Activated naive CD8-positive, alpha-beta T cell treated with anti-CD3 and anti-CD28 coated beads, Interleukin-2, amount 50 U/mL, for 24 hours (primary cell): ENCODE data around the gene NIM1K.
"Not testable (repeated sequence)": the region's sequence is repeated elsewhere in the genome, so short reads cannot be mapped to it uniquely, and the experiment has no call there.

Source experiments
- ATAC-seq: fragments of 150-1000 bp; cut with Tn5 transposase; one replicate; pipeline ENCODE4 v1.10.0; 2021
- DNase-seq: peaks from one replicate; pipeline ENCODE4 v3.0.0; 2021
- H3K27ac Mint-ChIP-seq: one replicate; pipeline ENCODE4 v1.8.0; 2021; ENCODE audit warnings: mild to moderate bottlenecking, mixed read lengths
- H3K27me3 Mint-ChIP-seq: one replicate; pipeline ENCODE4 v1.8.0; 2021; ENCODE audit warnings: mixed read lengths
- H3K36me3 Mint-ChIP-seq: one replicate; pipeline ENCODE4 v1.8.0; 2021; ENCODE audit warnings: low read depth, mixed read lengths
- H3K4me1 Mint-ChIP-seq: one replicate; pipeline ENCODE4 v1.8.0; 2021; ENCODE audit warnings: mixed read lengths
- H3K4me3 Mint-ChIP-seq: one replicate; pipeline ENCODE4 v1.8.0; 2021; ENCODE audit warnings: mild to moderate bottlenecking, moderate library complexity, mixed read lengths
- H3K9me3 Mint-ChIP-seq: one replicate; pipeline ENCODE4 v1.8.0; 2021; ENCODE audit warnings: mixed read lengths

The NIM1K gene

DNA sequence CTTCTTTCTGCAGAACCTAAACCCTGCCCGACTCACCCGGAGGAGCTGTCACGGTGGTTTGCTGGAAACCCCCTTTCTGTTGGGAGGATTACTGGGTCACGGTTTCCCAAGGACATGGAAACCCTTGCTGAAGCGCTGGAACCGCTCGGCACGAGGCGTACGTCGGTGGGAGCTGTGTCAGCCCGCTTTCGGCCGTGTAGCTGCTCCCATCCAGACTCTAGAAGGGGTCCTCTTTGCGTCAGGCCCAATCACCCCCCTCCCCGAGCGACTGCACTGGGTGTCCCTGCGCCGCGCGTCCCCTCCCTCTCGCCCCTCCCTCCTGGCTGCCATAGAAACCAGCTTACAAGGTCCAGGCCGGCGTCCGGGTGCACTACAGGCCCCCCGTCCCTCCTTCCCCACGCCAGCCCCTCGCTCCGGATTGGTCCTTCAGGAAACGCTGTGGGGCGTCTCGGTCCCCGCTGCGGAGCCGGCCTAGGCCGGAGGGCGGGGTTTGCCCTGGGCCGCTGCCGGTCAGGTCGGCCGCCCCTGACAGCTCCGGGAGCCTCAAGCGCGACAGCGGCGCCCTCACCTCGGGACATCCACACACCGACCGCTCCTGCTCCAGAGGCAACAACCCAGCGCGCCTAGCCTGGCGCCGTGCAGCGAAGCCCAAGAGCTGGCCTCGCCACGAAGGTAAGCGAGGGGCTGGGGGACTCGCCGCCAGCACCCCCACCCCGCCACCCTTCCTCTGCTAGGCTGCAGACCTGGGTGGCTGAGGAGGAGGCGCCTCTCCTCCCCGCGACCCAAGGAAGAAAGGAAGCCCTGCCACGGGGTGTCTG, at the start of gene NIM1K:
NIM1K (plus strand) TSS at position 486 of the 818 bp plus-strand sequence. CDS start 53,551 bp downstream, outside the sequence.
- Mint-ChIP-seq H3K36me3 (peaks cover 9% of the 10 kb centered on the region), H3K27me3 (peaks cover 24% of the 10 kb centered on the region), H3K27ac (peak within 1 kb of the TSS; percentile 73), H3K4me3 (peak within 1 kb of the TSS; percentile 81), H3K4me1 (peaks cover 23% of the 10 kb centered on the region), H3K9me3 (no peaks in the 10 kb centered on the region)
- DNase-seq (peak; percentile 52), ATAC-seq (peak; percentile 73)

GRCh38 chr5:43145071-43145470, 47.0 kb upstream of the NIM1K start:
- no peak overlapping the region for H3K4me3 Mint-ChIP-seq
- no peaks in the 10 kb centered on the region for H3K27me3 Mint-ChIP-seq
- ATAC-seq (no peak), DNase-seq (no peak)
- H3K36me3 Mint-ChIP-seq = peaks cover 43% of the 10 kb centered on the region
- H3K4me1 Mint-ChIP-seq = peaks cover 13% of the 10 kb centered on the region
- H3K9me3 Mint-ChIP-seq = no peaks in the 10 kb centered on the region
- H3K27ac Mint-ChIP-seq = no peak overlapping the region

DNA sequence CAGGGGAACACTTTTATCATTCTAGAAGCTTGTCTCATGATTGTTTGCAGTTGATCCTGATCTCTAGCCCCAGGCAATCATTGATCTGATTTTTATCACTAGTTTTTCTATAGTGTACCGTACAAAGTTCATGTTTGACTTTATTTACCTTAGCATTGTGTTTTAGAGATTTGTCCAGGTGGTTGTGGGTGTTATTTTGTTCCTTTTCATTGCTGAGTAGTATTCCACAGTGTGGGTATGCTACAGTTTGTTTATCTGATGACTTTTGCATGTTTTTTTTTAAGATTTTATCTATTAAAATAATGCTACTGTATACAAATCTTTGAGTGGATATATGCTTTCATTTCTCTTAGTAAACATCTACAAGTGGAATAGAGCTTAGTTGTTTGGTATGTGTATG, 45.1 kb upstream of the NIM1K start:
- Mint-ChIP-seq H3K27me3 (no peaks in the 10 kb centered on the region), H3K4me3 (no peak overlapping the region), H3K36me3 (peaks cover 31% of the 10 kb centered on the region), H3K9me3 (no peaks in the 10 kb centered on the region), H3K27ac (no peak overlapping the region), H3K4me1 (peaks cover 8% of the 10 kb centered on the region)
- DNase-seq (no peak), ATAC-seq (no peak)

- Mint-ChIP-seq H3K27me3 (no peaks in the 10 kb centered on the region), H3K9me3 (no peaks in the 10 kb centered on the region), H3K36me3 (peaks cover 30% of the 10 kb centered on the region), H3K4me3 (no peak overlapping the region), H3K27ac (no peak overlapping the region), H3K4me1 (peaks cover 9% of the 10 kb centered on the region)
- DNase-seq = no peak
- ATAC-seq = no peak
Observed at GRCh38 chr5:43148417-43148816, 43.6 kb upstream of the NIM1K start.

- Mint-ChIP-seq H3K4me3 (no peak overlapping the region), H3K9me3 (no peaks in the 10 kb centered on the region), H3K36me3 (peaks cover 34% of the 10 kb centered on the region), H3K4me1 (peaks cover 13% of the 10 kb centered on the region), H3K27me3 (no peaks in the 10 kb centered on the region), H3K27ac (no peak overlapping the region)
- ATAC-seq = no peak
- no peak for DNase-seq
Observed at GRCh38 chr5:43149231-43149630, 42.8 kb upstream of the NIM1K start.

DNA sequence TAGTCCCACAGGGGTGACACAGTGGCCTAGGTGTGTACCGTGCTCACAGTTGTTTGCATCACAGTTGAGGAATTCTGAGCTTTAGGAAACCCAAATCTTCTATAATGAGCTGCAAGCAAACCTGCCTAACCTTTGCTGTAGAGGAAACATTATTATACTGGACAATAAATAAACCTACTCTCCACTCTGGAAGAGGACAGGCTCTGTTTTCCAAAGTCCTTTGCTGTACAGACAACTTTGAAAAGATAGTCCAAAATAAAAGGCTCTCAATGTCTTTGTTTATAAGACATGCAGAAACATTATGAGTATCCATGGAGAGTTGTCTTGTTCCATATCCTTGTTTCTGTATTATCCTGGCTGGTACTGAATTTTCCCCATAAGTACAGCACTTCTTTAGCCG, 42.0 kb upstream of the NIM1K start:
- ATAC-seq (no peak), DNase-seq (no peak)
- Mint-ChIP-seq H3K4me1 (peaks cover 17% of the 10 kb centered on the region), H3K27me3 (no peaks in the 10 kb centered on the region), H3K36me3 (peaks cover 26% of the 10 kb centered on the region), H3K4me3 (no peak overlapping the region), H3K9me3 (no peaks in the 10 kb centered on the region), H3K27ac (no peak overlapping the region)

DNA sequence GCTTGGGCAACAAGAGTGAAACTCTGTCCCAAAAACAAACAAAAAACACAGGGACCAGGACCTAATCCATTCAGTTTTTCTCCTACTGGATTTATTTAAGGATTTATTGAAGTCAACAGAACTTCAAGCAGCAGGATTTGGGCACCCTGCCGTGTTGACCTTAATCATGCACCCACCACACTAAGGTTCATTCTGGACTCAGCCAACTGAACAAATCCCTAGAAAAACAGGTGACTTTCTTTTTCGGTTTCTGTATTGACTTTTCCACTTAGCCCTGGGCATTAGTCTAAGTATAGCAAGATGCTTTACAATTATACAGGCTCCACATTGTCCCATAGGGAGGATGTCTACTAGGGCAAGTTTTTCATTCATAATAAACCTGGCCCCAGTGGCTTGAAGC, 41.3 kb upstream of the NIM1K start:
- ATAC-seq (no peak), DNase-seq (no peak)
- H3K4me3 Mint-ChIP-seq = no peak overlapping the region
- peaks cover 23% of the 10 kb centered on the region for H3K4me1 Mint-ChIP-seq
- peaks cover 23% of the 10 kb centered on the region for H3K36me3 Mint-ChIP-seq
- H3K27ac Mint-ChIP-seq = no peak overlapping the region
- H3K9me3 Mint-ChIP-seq = no peaks in the 10 kb centered on the region
- H3K27me3 Mint-ChIP-seq = no peaks in the 10 kb centered on the region

- Mint-ChIP-seq H3K4me1 (peaks cover 34% of the 10 kb centered on the region), H3K27me3 (no peaks in the 10 kb centered on the region), H3K9me3 (no peaks in the 10 kb centered on the region), H3K27ac (no peak overlapping the region), H3K36me3 (peaks cover 24% of the 10 kb centered on the region), H3K4me3 (no peak overlapping the region)
- no peak for DNase-seq
- ATAC-seq = no peak
Observed at GRCh38 chr5:43152946-43153345, 39.1 kb upstream of the NIM1K start.

- H3K27me3 Mint-ChIP-seq = no peaks in the 10 kb centered on the region
Observed at GRCh38 chr5:43154469-43154868, 37.6 kb upstream of the NIM1K start.

DNA sequence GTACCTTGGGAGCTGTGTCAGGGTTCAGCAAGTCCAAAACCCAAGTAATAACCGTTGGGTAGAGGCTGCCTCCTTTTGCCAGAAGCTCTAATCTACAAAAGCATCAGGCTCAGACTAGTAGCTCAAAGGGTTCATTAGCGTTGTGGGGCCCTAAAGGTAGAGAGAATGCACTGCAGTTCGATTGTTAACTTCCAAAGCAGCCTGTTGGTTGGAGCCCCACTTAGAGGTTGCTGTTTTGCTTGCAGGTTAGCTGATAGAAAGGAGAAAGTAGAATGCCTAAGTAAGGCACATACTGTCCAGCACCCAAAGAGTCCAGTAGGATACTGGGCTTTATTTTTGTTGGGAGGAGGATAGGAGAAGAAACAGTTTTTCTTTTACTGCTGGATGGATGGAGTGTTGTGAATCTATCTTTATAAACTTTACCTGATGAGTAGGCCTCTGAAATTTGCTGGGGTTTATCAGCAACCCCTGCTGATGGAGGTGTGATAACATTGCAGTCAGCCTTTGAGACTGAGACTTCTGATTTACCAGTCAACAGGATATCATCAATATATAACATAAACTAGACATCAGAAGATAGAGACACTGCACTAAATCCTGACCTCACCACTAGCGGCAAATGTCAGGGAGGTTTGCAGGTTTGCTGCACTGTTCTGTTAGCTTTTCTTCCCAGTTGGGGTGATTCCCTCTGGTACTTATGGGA, 36.5 kb upstream of the NIM1K start:
- Mint-ChIP-seq H3K36me3 (peaks cover 36% of the 10 kb centered on the region), H3K9me3 (no peaks in the 10 kb centered on the region), H3K27ac (no peak overlapping the region), H3K27me3 (no peaks in the 10 kb centered on the region), H3K4me3 (no peak overlapping the region), H3K4me1 (peaks cover 44% of the 10 kb centered on the region)
- DNase-seq = no peak
- ATAC-seq = no peak

More at GRCh38 chr5:43154469-43154868, 37.6 kb upstream of the NIM1K start:
- no peak overlapping the region for H3K27ac Mint-ChIP-seq
- DNase-seq (no peak), ATAC-seq (no peak)
- H3K4me1 Mint-ChIP-seq = peaks cover 36% of the 10 kb centered on the region
- peaks cover 26% of the 10 kb centered on the region for H3K36me3 Mint-ChIP-seq
- no peak overlapping the region for H3K4me3 Mint-ChIP-seq
- no peaks in the 10 kb centered on the region for H3K9me3 Mint-ChIP-seq

GRCh38 chr5:43156388-43156787, 35.6 kb upstream of the NIM1K start:
- H3K36me3 Mint-ChIP-seq = peaks cover 42% of the 10 kb centered on the region
- H3K4me1 Mint-ChIP-seq = peaks cover 53% of the 10 kb centered on the region
- DNase-seq (no peak), ATAC-seq (peak; percentile 62)
- H3K9me3 Mint-ChIP-seq = no peaks in the 10 kb centered on the region
- no peaks in the 10 kb centered on the region for H3K27me3 Mint-ChIP-seq
- no peak overlapping the region for H3K27ac Mint-ChIP-seq
- H3K4me3 Mint-ChIP-seq = no peak overlapping the region

DNA sequence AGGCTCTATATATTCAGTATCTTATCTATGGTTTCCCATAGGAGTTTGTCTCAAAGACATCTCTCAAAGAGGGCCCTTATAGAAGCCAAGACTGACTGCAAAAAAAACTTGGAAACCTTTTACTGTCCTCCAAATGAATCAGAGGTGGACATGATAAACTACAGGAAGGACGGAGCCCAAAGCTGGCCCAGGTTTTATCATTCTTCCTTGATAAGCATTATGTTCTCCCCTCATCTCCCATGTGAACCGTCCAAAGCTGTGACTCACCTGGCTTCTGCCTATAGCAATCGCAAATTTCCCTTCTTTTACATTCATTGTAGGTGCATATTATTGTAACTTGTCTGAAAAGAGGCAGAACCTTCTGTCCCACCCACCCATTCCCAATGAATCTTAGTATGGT, 35.0 kb upstream of the NIM1K start:
- Mint-ChIP-seq H3K27me3 (no peaks in the 10 kb centered on the region), H3K4me3 (no peak overlapping the region), H3K9me3 (no peaks in the 10 kb centered on the region), H3K36me3 (peaks cover 47% of the 10 kb centered on the region), H3K27ac (no peak overlapping the region), H3K4me1 (peaks cover 56% of the 10 kb centered on the region)
- DNase-seq (no peak), ATAC-seq (no peak)

- no peak for DNase-seq
Observed at GRCh38 chr5:43161244-43161643, 30.8 kb upstream of the NIM1K start.

GRCh38 chr5:43164801-43165200, 27.2 kb upstream of the NIM1K start:
- H3K4me3 Mint-ChIP-seq, H3K9me3 Mint-ChIP-seq, H3K27ac Mint-ChIP-seq, H3K27me3 Mint-ChIP-seq, ATAC-seq, DNase-seq: not testable (repeated sequence)
- Mint-ChIP-seq H3K4me1 (peaks cover 20% of the 10 kb centered on the region), H3K36me3 (peaks cover 54% of the 10 kb centered on the region)

More at GRCh38 chr5:43161244-43161643, 30.8 kb upstream of the NIM1K start:
- peak overlapping the region; percentile 83 for H3K27ac Mint-ChIP-seq
- ATAC-seq = peak; percentile 81
- peaks cover 28% of the 10 kb centered on the region for H3K4me1 Mint-ChIP-seq
- no peaks in the 10 kb centered on the region for H3K9me3 Mint-ChIP-seq
- H3K4me3 Mint-ChIP-seq = peak overlapping the region; percentile 9
- peaks cover 58% of the 10 kb centered on the region for H3K36me3 Mint-ChIP-seq
- no peaks in the 10 kb centered on the region for H3K27me3 Mint-ChIP-seq

DNA sequence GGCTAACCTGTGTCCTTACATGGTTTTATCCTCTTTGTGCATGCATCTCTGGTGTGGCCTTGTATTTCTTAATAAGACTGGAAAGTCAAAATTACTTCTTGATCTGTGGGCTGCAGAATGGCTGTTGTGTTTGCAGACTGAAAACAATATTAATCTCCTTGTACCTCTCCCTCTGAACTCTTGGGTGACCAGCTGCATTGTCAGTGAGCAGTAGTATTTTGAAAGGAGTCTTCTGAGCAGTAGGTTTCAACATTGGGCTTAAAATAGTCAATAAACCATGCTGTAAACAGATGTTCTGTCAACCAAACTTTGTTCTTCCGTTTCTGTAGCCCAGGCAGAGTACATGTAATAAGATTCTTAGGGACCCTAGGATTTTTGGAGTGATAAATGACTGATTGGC, 26.7 kb upstream of the NIM1K start:
- DNase-seq = no peak
- Mint-ChIP-seq H3K27me3 (no peaks in the 10 kb centered on the region), H3K27ac (no peak overlapping the region), H3K4me1 (peaks cover 16% of the 10 kb centered on the region), H3K9me3 (no peaks in the 10 kb centered on the region), H3K36me3 (peaks cover 51% of the 10 kb centered on the region), H3K4me3 (no peak overlapping the region)
- no peak for ATAC-seq
